Heart left ventricle (tissue), 16 donors: Measurements from ENCODE around the gene PKLR. TPM values are rescaled to one million over a fixed set of nuclear protein-coding genes. Genes with fewer than 3 reads are reported as not detected.

Experiments used
- ATAC-seq, 4 donors: fragments of 200-7000 bp; cut with Tn5 transposase; one replicate each; pipeline ENCODE4 v1.9.1; 2020 to 2022; ENCODE audit warnings: moderate library complexity in 4 of 4, mild to moderate bottlenecking in 3 of 4, moderate number of reproducible peaks in 1 of 4
- DNase-seq, 5 donors: peaks; one replicate each; pipeline ENCODE4 v3.0.0-alpha.2; 2020
- H3K27ac ChIP-seq, 12 donors: fragments of 200-600 bp; sonication (generic) in 4 of 12; one replicate each; pipeline versions ENCODE4 v1.5.0 to v1.8.0; 2016 to 2022; ENCODE audit warnings: mild to moderate bottlenecking in 2 of 12
- H3K27me3 ChIP-seq, 9 donors: fragments of 200-600 bp; sonication (generic) in 2 of 9; one replicate each; pipeline versions ENCODE4 v1.5.1 to v1.8.0; 2016 to 2022; ENCODE audit warnings: mild to moderate bottlenecking in 3 of 9
- H3K36me3 ChIP-seq, 9 donors: fragments of 200-600 bp; sonication (generic) in 2 of 9; one replicate each; pipeline versions ENCODE4 v1.5.0 to v1.8.0; 2018 to 2022; ENCODE audit warnings: mild to moderate bottlenecking in 2 of 9
- H3K4me1 ChIP-seq, 12 donors: fragments of 200-600 bp; sonication (generic) in 4 of 12; one replicate each; pipeline versions ENCODE4 v1.5.0 to v1.8.0; 2016 to 2022; ENCODE audit warnings: mild to moderate bottlenecking in 3 of 12
- H3K4me3 ChIP-seq, 12 donors: fragments of 200-600 bp; sonication (generic) in 4 of 12; one replicate each; pipeline versions ENCODE4 v1.5.0 to v1.8.0; 2017 to 2022; ENCODE audit warnings: mild to moderate bottlenecking in 9 of 12, moderate library complexity in 4 of 12
- H3K9me3 ChIP-seq, 12 donors: fragments of 200-600 bp; sonication (generic) in 4 of 12; one replicate each; pipeline versions ENCODE4 v1.5.0 to v1.8.0; 2016 to 2022; ENCODE audit warnings: mild to moderate bottlenecking in 1 of 12
- POLR2A ChIP-seq, 2 donors: fragments of 450-650 bp; IDR thresholded peaks; one replicate each; pipeline ENCODE4 v1.6.1; 2017; ENCODE audit warnings: antibody characterized with exemption in 2 of 2, mild to moderate bottlenecking in 2 of 2, moderate library complexity in 2 of 2
- WGBS, 4 donors: extraction: QIAGEN DNeasy Blood & Tissue Kit in 2 of 4; methylation state at CpG; one replicate each; pipeline versions ENCODE4 v1.1.5 to v1.1.7; 2013 to 2018; 5-methylcytosine and 5-hydroxymethylcytosine counted together
- intact Hi-C, 10 donors: fragments of 100-400 bp; cut with DNase I; formaldehyde crosslinking; loops; one replicate each; pipeline versions ENCODE4 v1.11.1 to v1.14.2; 2022
- polyA plus RNA-seq, 2 donors: library from polyadenylated mRNA; stranded (reverse); fragments of 200-250 nt; gene quantifications; one replicate each; pipeline ENCODE4 v1.2.3, GENCODE V29; 2013
- total RNA-seq, 9 donors: library from RNA; depleted of rRNA in 2 of 9; stranded (reverse); fragments of >200 nt in 2 of 9; fragmentation: NEBNext Ultra II Directional in 3 of 9; extraction: Animal tissue kit (Norgen Biotek cat#: 25700) in 3 of 9; gene quantifications; one replicate each; pipeline versions ENCODE4 v1.1.0 to v1.2.4, GENCODE V29; 2016 to 2023
- TF ChIP-seq, protein P1 (sequence below), 12 donors: fragments of 200-600 bp; sonication (generic) in 4 of 12; IDR thresholded peaks; one replicate each; pipeline versions ENCODE4 v1.5.0 to v1.8.0; 2018 to 2022; ENCODE audit warnings: antibody characterized with exemption in 12 of 12, mild to moderate bottlenecking in 5 of 12
- donor health status: ischemic (EF 13 %, LVEDD 7.1; RV severe dilation, severe dysfunction).
- donor health status: healthy with polysubstance abuse.
- donor health status: DM: no; HTN: yes; CAD: no.
- donor health status: DM: no; HTN: no; CAD: no.
- donor health status: ischemic (EF 25% LVEDD 6.9; RV normal size, moderate dysfunction).
- donor health status: ischemic (EF 25% LVEDD 5.7; RV mildly dilated, moderate dysfunction).
- donor health status: healthy.
- donor health status: DM: yes; HTN: yes; CAD: no.
- donor health status: ischemic (EF 35%, LVEDD 5.7; RV mildly dilated, moderate dysfunction).
- donor health status: nonischemic (EF 11% LVEDD 7.7; RV severe dilation, severe dysfunction).
- donor health status: DM: yes; HTN: yes; CAD: no.
- donor health status: PGD.
- donor health status: ischemic (EF 29% LVEDD 5.4; RV normal size, mild dysfunction).
- donor health status: nonischemic (EF 23%, LVEDD 6.1; RV moderate dilation, normal function).

The PKLR gene
- total and polyA plus RNA-seq, 11 donors: 0.09 TPM; not detected in 10

DNA sequence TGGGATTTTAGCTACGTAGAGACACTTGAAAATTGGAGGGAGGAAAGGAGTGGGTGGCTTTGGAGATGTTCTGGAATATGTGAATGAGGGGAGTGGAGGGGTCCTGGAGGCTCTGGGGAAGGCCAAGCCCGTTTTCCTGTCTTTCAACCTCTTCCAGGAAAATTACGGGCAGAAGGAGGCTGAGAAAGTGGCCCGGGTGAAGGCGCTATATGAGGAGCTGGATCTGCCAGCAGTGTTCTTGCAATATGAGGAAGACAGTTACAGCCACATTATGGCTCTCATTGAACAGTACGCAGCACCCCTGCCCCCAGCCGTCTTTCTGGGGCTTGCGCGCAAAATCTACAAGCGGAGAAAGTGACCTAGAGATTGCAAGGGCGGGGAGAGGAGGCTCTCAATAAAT, 19.0 kb upstream of the PKLR start:
- peaks cover 3 to 41% (median 27%) of the 10 kb centered on the region in 12 donors for H3K4me1 ChIP-seq
- peak overlapping the region; percentile 32 to 93 (median 78) for H3K4me3 ChIP-seq
- no peaks in the 10 kb centered on the region for H3K27me3 ChIP-seq
- peaks cover 0 to 39% (median 21%) of the 10 kb centered on the region in 9 donors for H3K36me3 ChIP-seq
- ATAC-seq: no peak
- WGBS, 4 donors: 27 to 43% (median 38%) methylated on average over 11 of the region's 11 CpGs
- no peak for DNase-seq
- peak overlapping the region; percentile 64 to 99 (median 95) for H3K27ac ChIP-seq
- no peaks in the 10 kb centered on the region for H3K9me3 ChIP-seq
- no peak for TF ChIP-seq POLR2A (IDR thresholded peaks at IDR 0.05)
- TF ChIP-seq, protein P1, sequence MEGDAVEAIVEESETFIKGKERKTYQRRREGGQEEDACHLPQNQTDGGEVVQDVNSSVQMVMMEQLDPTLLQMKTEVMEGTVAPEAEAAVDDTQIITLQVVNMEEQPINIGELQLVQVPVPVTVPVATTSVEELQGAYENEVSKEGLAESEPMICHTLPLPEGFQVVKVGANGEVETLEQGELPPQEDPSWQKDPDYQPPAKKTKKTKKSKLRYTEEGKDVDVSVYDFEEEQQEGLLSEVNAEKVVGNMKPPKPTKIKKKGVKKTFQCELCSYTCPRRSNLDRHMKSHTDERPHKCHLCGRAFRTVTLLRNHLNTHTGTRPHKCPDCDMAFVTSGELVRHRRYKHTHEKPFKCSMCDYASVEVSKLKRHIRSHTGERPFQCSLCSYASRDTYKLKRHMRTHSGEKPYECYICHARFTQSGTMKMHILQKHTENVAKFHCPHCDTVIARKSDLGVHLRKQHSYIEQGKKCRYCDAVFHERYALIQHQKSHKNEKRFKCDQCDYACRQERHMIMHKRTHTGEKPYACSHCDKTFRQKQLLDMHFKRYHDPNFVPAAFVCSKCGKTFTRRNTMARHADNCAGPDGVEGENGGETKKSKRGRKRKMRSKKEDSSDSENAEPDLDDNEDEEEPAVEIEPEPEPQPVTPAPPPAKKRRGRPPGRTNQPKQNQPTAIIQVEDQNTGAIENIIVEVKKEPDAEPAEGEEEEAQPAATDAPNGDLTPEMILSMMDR (IDR thresholded peaks at IDR 0.05): no peak
- intact Hi-C loops: loop anchor here in 8 of 10 donors (2.0 to 10.0 kb wide), 7 partner anchors 43 to 272 kb away; partner anchors contain the start of genes HCN3 (in 6 of the 8), ASH1L (in 2 of the 8), MTX1 (in 1 of the 8) and THBS3 (in 1 of the 8)

DNA sequence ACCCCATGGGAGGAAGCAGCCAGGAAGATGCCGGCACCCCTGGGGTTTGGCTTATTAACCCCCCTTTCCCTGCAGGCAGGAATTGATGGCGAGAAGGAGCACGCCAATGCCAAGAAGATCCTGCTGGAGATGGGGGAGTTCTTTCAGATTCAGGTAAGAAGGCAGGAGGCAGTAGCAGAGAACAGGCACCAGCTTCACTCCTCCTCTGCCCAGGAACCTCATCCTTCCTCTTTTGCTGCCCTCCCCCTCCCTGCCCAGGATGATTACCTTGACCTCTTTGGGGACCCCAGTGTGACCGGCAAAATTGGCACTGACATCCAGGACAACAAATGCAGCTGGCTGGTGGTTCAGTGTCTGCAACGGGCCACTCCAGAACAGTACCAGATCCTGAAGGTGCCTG, 18.3 kb upstream of the PKLR start:
- 77 to 83% (median 81%) methylated on average over 3 to 5 of the region's 5 CpGs for WGBS, 4 donors
- peaks cover 0 to 46% (median 28%) of the 10 kb centered on the region in 9 donors for H3K36me3 ChIP-seq
- H3K4me1 ChIP-seq: peaks cover 3 to 34% (median 25%) of the 10 kb centered on the region in 12 donors
- TF ChIP-seq, protein P1 (IDR thresholded peaks at IDR 0.05): no peak
- no peak for TF ChIP-seq POLR2A (IDR thresholded peaks at IDR 0.05)
- H3K9me3 ChIP-seq: no peaks in the 10 kb centered on the region
- no peak for ATAC-seq
- no peak overlapping the region for H3K27ac ChIP-seq
- H3K4me3 ChIP-seq: no peak overlapping the region
- intact Hi-C loops: no loop called here
- H3K27me3 ChIP-seq: no peaks in the 10 kb centered on the region
- no peak for DNase-seq

DNA sequence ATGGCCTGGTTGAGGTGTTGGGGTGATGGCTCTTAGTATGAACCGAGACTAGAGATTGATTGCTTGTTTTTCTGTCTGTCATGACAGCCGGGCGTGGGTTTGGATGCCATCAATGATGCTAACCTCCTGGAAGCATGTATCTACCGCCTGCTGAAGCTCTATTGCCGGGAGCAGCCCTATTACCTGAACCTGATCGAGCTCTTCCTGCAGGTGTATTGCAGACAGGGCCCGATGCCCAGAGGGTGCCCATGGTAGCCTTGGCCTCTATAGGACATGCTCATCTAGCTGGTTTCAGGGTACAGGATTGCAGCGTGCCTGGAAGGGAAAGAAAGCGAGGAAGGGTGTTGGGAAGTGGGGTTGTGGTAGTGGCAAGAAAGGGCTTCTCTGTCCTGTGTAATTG, 16.8 kb upstream of the PKLR start:
- H3K4me1 ChIP-seq: peaks cover 3 to 34% (median 24%) of the 10 kb centered on the region in 12 donors
- H3K36me3 ChIP-seq: peaks cover 0 to 60% (median 37%) of the 10 kb centered on the region in 9 donors
- H3K9me3 ChIP-seq: no peaks in the 10 kb centered on the region
- TF ChIP-seq, protein P1 (IDR thresholded peaks at IDR 0.05): no peak
- no peak for TF ChIP-seq POLR2A (IDR thresholded peaks at IDR 0.05)
- ATAC-seq (no peak), DNase-seq (no peak)
- WGBS, 4 donors: 95 to 97% (median 96%) methylated on average over 9 of the region's 9 CpGs
- intact Hi-C loops: no loop called here
- no peak overlapping the region for H3K4me3 ChIP-seq
- no peak overlapping the region for H3K27ac ChIP-seq
- no peaks in the 10 kb centered on the region for H3K27me3 ChIP-seq

DNA sequence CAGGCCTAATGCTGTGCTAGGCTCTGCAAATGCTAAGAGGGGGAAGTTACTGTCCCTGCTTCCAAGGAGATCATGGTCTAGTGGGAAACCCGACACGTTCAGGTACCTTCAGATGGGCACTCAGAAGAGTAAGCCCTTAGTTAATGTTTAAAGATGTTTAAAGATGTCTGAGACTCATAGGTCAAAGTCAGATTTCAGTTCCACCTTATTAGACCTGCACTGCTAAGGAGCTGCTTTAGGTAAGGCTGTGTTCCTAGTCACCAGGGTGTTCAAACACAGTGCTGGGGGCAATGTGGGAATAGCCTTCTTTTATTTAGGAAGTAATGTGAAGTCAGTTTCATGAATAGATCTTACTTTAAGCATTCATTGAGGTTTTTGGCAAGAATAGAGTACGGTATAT, 15.7 kb upstream of the PKLR start:
- Histone ChIP-seq H3K27me3 (no peaks in the 10 kb centered on the region), H3K9me3 (no peaks in the 10 kb centered on the region), H3K36me3 (peaks cover 0 to 72% (median 48%) of the 10 kb centered on the region in 9 donors), H3K4me3 (no peak overlapping the region), H3K4me1 (peaks cover 0 to 28% (median 16%) of the 10 kb centered on the region in 12 donors), H3K27ac (no peak overlapping the region)
- DNase-seq: no peak
- intact Hi-C loops: no loop called here
- ATAC-seq: no peak
- TF ChIP-seq, protein P1 (IDR thresholded peaks at IDR 0.05): no peak
- no peak for TF ChIP-seq POLR2A (IDR thresholded peaks at IDR 0.05)
- 98% methylated on average over 3 of the region's 3 CpGs for WGBS, 4 donors
